T follicular helper cell (primary cell): Measurements from ENCODE around the gene SF3B5.
A peak's percentile ranks its signal among the peaks of the same experiment; 100 is the strongest.
"Not testable (repeated sequence)": the region's sequence is repeated elsewhere in the genome, so short reads cannot be mapped to it uniquely, and the experiment has no call there.

Experiments used
- DNase-seq: peaks from one replicate; pipeline ENCODE4 v3.0.0-alpha.2; 2020; ENCODE audit warnings: low read depth

The SF3B5 gene

GRCh38 chr6:144063744-144064401, 31.5 kb downstream of the SF3B5 start:
- DNase-seq: peak; percentile 84

GRCh38 chr6:144063246-144063743, 32.1 kb downstream of the SF3B5 start:
- DNase-seq: no peak

- no peak for DNase-seq
Observed at GRCh38 chr6:144062786-144063185, 32.6 kb downstream of the SF3B5 start.

DNA sequence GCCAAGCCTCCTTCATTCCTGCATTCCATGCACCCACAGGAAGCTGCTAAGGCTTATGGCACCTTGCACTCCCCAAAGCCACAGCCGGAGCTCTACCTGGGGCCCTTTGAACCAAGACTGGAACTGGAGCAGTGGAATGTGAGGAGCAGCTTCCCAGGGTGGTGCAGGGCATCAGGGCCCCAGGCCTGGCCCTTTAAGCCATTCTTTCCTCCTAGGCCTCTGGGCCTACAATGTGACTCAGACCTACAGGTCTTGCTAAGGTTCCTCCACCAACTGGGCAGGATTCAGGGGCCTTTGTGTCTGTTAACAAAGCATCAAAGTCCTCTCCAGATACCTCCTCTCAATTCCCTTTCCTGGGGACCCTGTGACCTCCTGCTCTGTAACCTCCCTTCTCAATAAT, 36.2 kb downstream of the SF3B5 start:
- no peak for DNase-seq

DNA sequence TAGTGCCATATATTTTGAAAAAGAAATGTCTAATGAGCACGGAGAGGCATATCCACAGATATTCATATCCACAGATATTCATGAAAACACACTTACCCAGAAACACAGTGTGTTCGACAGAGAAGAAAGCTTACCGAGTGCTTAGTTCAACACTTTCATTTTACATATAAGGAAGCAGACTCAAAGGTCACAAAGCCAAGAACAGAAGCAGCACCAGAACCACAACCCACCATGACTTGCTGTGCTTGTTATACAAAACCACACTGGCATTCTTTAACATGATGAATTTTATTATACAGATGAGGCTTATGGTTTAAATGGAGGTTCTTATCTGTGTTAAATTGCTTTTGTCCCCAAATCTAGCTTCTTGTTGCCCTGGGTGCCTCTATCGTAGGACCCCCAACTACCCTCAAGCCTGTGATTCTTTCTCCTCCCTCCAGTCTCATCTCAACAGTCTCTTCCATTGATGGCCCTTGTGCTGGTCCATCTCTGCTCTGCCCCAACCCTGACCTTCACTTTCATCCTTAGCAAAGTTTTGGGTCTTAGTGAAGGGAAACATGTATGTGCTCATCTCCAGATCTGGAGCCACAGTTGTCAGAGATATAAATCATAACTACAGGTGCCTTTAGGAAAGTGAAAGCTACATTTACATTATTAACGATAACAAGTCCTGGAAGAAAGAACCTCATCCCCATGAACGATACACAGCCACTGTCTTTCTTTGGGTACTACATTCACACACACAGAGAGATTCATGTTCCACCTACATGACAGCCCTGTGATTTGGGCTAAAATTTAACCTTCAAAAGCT, 40.0 kb downstream of the SF3B5 start:
- peak; percentile 11 for DNase-seq

DNA sequence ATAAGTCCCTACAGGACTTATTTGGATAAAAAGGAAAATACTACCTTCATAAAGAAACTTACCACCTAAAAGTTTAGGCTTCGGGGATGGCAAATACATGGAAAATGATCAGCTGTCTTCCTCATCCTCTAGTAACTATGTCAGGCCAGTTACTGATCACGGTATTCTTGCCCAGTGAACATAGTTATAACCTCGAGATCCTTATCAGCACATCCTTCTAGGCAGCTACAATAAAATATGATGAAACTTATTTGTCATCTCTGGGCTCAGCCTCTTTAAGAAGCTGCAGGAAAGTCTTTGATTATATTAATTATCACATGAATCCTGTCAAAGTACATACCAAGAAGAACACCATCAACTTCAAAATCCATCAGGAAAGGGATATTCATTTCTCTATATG, 41.8 kb downstream of the SF3B5 start:
- no peak for DNase-seq

- no peak for DNase-seq
Observed at GRCh38 chr6:144052488-144052887, 42.9 kb downstream of the SF3B5 start.

- DNase-seq: no peak
Observed at GRCh38 chr6:144049386-144049785, 46.0 kb downstream of the SF3B5 start.

- no peak for DNase-seq
Observed at GRCh38 chr6:144047688-144048087, 47.7 kb downstream of the SF3B5 start.

DNA sequence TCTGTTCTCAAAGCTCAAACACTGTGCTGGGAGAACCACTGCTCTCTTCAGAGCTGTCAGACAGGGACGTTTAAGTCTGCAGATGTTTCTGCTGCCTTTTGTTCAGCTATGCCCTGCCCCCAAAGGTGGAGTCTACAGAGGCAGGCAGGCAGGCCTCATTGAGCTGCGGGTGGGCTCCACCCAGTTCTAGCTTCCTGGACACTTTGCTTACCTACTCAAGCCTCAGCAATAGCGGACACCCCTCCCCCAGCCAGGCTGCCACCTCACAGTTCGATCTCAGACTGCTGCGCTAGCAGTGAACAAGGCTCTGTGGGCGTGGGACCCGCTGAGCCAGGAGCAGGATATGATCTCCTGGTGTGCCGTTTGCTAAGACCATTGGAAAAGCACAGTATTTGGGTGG, 48.7 kb downstream of the SF3B5 start:
- DNase-seq: peak; percentile 10

- not testable (repeated sequence) for DNase-seq
Observed at GRCh38 chr6:144044989-144045388, 50.4 kb downstream of the SF3B5 start.
